PC-9 (cell line): ENCODE measurements around the gene SLC18A2.

Experiments used
- CTCF ChIP-seq: fragments of 200-600 bp; sonication (generic); conservative IDR thresholded peaks from 2 replicates; pipeline ENCODE4 v1.6.1; 2017; ENCODE audit warnings: mixed run types, antibody characterized with exemption, mild to moderate bottlenecking, moderate library complexity
- EZH2 ChIP-seq: fragments of 200-600 bp; sonication (generic); IDR thresholded peaks from 2 replicates; pipeline ENCODE4 v1.8.0; 2017; ENCODE audit warnings: antibody characterized with exemption, low read depth

GRCh38 chr10:117237401-117237991 lies 3.4 kb upstream of the SLC18A2 start:
- no peak for TF ChIP-seq CTCF
- no peak for TF ChIP-seq EZH2
